MM.1S (cell line): ENCODE data around the gene ZNF335.
"Not testable (repeated sequence)": the region's sequence is repeated elsewhere in the genome, so short reads cannot be mapped to it uniquely, and the experiment has no call there.

Experiments used
- DNase-seq: peaks from one replicate; pipeline ENCODE4 v3.0.0-alpha.2; 2015
- H2AFZ ChIP-seq: fragments of 300-600 bp; sonication (generic); 2 replicates; pipeline ENCODE4 v1.6.0; 2016; ENCODE audit warnings: antibody characterized with exemption, low read length
- H3F3A ChIP-seq: fragments of 300-600 bp; sonication (generic); 2 replicates; pipeline ENCODE4 v1.6.1; 2016; ENCODE audit warnings: mild to moderate bottlenecking, antibody characterized with exemption, low read length, moderate library complexity, mixed read lengths; ENCODE audit not compliant: insufficient read depth
- H3K27ac ChIP-seq: fragments of 300-600 bp; sonication (generic); 2 replicates; pipeline ENCODE4 v1.5.1; 2016; ENCODE audit warnings: mild to moderate bottlenecking, low read length
- H3K27me3 ChIP-seq: fragments of 300-600 bp; sonication (generic); replicated peaks from 2 replicates; pipeline ENCODE4 v1.6.0; 2016; ENCODE audit warnings: low read length; ENCODE audit not compliant: insufficient read depth
- H3K36me3 ChIP-seq: fragments of 300-600 bp; sonication (generic); replicated peaks from 2 replicates; pipeline ENCODE4 v1.6.1; 2016; ENCODE audit warnings: mild to moderate bottlenecking, low read length, mixed read lengths; ENCODE audit not compliant: insufficient read depth
- H3K4me1 ChIP-seq: fragments of 300-600 bp; sonication (generic); 2 replicates; pipeline ENCODE4 v1.6.1; 2016; ENCODE audit warnings: low read length, mixed read lengths
- H3K4me2 ChIP-seq: fragments of 300-600 bp; sonication (generic); 2 replicates; pipeline ENCODE4 v1.6.0; 2016; ENCODE audit warnings: low read depth, low read length
- H3K4me3 ChIP-seq: fragments of 300-600 bp; sonication (generic); 2 replicates; pipeline ENCODE4 v1.5.1; 2016; ENCODE audit warnings: low read length, mixed read lengths
- H3K79me2 ChIP-seq: fragments of 300-600 bp; sonication (generic); 2 replicates; pipeline ENCODE4 v1.6.1; 2016; ENCODE audit warnings: mixed run types, low read length, mixed read lengths
- H3K9ac ChIP-seq: fragments of 300-600 bp; sonication (generic); 2 replicates; pipeline ENCODE4 v1.6.1; 2016; ENCODE audit warnings: low read length, mixed read lengths
- H3K9me2 ChIP-seq: fragments of 300-600 bp; sonication (generic); replicated peaks from 2 replicates; pipeline ENCODE4 v1.6.1; 2016; ENCODE audit warnings: mild to moderate bottlenecking, low read length, mixed read lengths; ENCODE audit not compliant: insufficient read depth
- H3K9me3 ChIP-seq: fragments of 300-600 bp; sonication (generic); replicated peaks from 2 replicates; pipeline ENCODE4 v1.6.1; 2016; ENCODE audit warnings: mild to moderate bottlenecking, low read length, mixed read lengths; ENCODE audit not compliant: insufficient read depth
- H4K20me1 ChIP-seq: fragments of 300-600 bp; sonication (generic); 2 replicates; pipeline ENCODE4 v1.6.1; 2016; ENCODE audit warnings: mild to moderate bottlenecking, low read length, moderate library complexity, mixed read lengths; ENCODE audit not compliant: insufficient read depth
- EZH2 ChIP-seq: fragments of 300-600 bp; sonication (generic); optimal IDR thresholded peaks from 2 replicates; pipeline ENCODE3; 2017; ENCODE audit warnings: low read depth, mild to moderate bottlenecking, antibody characterized with exemption, low read length, mixed read lengths
- EZH2phosphoT487 ChIP-seq: fragments of 300-600 bp; sonication (generic); IDR thresholded peaks from 2 replicates; pipeline ENCODE4 v1.6.1; 2018; ENCODE audit warnings: antibody characterized with exemption, low read length
- TF ChIP-seq, protein P1 (sequence below): fragments of 300-600 bp; sonication (generic); IDR thresholded peaks from 2 replicates; pipeline ENCODE4 v1.5.1; 2016; ENCODE audit warnings: antibody characterized with exemption, low read length, mixed read lengths

The ZNF335 gene

GRCh38 chr20:45994761-45995493 lies 22.9 kb upstream of the ZNF335 start:
- no peak overlapping the region for H3K4me2 ChIP-seq
- H3K4me3 ChIP-seq: no peak overlapping the region
- H3K27ac ChIP-seq: no peak overlapping the region

GRCh38 chr20:45993197-45993951 lies 21.4 kb upstream of the ZNF335 start:
- TF ChIP-seq EZH2: no peak
- TF ChIP-seq, protein P1, sequence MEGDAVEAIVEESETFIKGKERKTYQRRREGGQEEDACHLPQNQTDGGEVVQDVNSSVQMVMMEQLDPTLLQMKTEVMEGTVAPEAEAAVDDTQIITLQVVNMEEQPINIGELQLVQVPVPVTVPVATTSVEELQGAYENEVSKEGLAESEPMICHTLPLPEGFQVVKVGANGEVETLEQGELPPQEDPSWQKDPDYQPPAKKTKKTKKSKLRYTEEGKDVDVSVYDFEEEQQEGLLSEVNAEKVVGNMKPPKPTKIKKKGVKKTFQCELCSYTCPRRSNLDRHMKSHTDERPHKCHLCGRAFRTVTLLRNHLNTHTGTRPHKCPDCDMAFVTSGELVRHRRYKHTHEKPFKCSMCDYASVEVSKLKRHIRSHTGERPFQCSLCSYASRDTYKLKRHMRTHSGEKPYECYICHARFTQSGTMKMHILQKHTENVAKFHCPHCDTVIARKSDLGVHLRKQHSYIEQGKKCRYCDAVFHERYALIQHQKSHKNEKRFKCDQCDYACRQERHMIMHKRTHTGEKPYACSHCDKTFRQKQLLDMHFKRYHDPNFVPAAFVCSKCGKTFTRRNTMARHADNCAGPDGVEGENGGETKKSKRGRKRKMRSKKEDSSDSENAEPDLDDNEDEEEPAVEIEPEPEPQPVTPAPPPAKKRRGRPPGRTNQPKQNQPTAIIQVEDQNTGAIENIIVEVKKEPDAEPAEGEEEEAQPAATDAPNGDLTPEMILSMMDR: no peak
- TF ChIP-seq EZH2phosphoT487: no peak
- Histone ChIP-seq H3K27me3 (peaks cover 10% of the 10 kb centered on the region), H3K4me2 (no peak overlapping the region), H3K4me1 (no peaks in the 10 kb centered on the region), H3F3A (no peaks in the 10 kb centered on the region), H3K79me2 (no peaks in the 10 kb centered on the region), H3K9me2 (no peaks in the 10 kb centered on the region), H3K9ac (no peak overlapping the region), H3K36me3 (no peaks in the 10 kb centered on the region), H3K4me3 (no peak overlapping the region), H2AFZ (no peak overlapping the region), H4K20me1 (no peaks in the 10 kb centered on the region), H3K9me3 (no peaks in the 10 kb centered on the region), H3K27ac (no peak overlapping the region)
- DNase-seq: no peak

More at GRCh38 chr20:45994761-45995493, 22.9 kb upstream of the ZNF335 start:
- H3K79me2 ChIP-seq: no peaks in the 10 kb centered on the region
- H3K9ac ChIP-seq: no peak overlapping the region
- no peak overlapping the region for H2AFZ ChIP-seq
- TF ChIP-seq, protein P1: no peak
- TF ChIP-seq EZH2: no peak
- TF ChIP-seq EZH2phosphoT487: no peak
- H3K9me3 ChIP-seq: no peaks in the 10 kb centered on the region
- peaks cover 13% of the 10 kb centered on the region for H3K27me3 ChIP-seq
- no peak for DNase-seq
- no peaks in the 10 kb centered on the region for H3K9me2 ChIP-seq
- no peaks in the 10 kb centered on the region for H3K36me3 ChIP-seq
- no peaks in the 10 kb centered on the region for H4K20me1 ChIP-seq
- H3K4me1 ChIP-seq: no peaks in the 10 kb centered on the region
- no peaks in the 10 kb centered on the region for H3F3A ChIP-seq

DNA sequence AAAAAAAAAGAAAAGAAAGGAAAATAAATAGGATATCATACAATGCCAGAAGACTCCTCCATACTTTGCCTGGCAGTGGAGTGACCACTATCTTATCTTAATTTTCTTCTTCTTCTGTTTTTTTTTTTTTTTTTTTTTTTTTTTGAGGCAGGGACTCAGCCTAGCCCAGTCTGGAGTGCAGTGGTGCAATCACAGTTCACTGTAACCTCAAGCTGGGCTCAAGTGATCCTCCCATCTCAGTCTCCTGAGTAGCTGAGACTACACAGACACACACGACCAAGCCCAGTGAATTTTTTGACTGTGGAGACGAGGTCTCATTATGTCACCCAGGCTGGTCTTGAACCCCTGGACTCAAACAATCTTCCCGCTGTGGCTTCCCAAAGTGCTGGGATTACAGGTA lies 19.6 kb upstream of the ZNF335 start:
- H3K27ac ChIP-seq: no peak overlapping the region
- H2AFZ ChIP-seq: no peak overlapping the region
- no peaks in the 10 kb centered on the region for H3K79me2 ChIP-seq
- H3K4me3 ChIP-seq: no peak overlapping the region
- no peaks in the 10 kb centered on the region for H4K20me1 ChIP-seq
- no peaks in the 10 kb centered on the region for H3F3A ChIP-seq
- H3K9ac ChIP-seq: no peak overlapping the region
- no peaks in the 10 kb centered on the region for H3K9me2 ChIP-seq
- DNase-seq: no peak
- TF ChIP-seq EZH2 (no peak), EZH2phosphoT487 (no peak)
- TF ChIP-seq, protein P1: no peak
- H3K9me3 ChIP-seq: no peaks in the 10 kb centered on the region
- H3K4me1 ChIP-seq: no peaks in the 10 kb centered on the region
- H3K27me3 ChIP-seq: no peaks in the 10 kb centered on the region; the same call in 1 of the 2 replicates
- no peak overlapping the region for H3K4me2 ChIP-seq
- H3K36me3 ChIP-seq: no peaks in the 10 kb centered on the region

DNA sequence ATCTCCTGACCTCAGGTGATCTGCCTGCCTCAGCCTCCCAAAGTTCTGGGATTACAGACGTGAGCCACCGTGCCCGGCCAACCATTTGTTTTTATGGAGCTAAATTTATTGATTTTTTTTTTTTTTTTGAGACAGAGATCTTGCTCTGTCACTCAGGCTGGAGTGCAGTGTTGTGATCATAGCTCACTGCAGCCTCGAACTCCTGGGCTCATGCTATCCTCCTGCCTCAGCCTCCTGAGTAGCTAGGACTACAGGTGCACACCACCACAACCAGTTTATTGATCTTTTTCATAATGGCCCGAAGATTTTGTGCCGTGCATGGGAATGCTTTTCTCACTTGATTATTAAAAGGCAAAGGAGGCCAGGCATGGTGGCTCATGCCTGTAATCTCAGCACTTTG lies 16.8 kb upstream of the ZNF335 start:
- not testable (repeated sequence) for H3K4me2 ChIP-seq, H3K4me1 ChIP-seq, H3F3A ChIP-seq, H3K79me2 ChIP-seq, H3K9me3 ChIP-seq, H2AFZ ChIP-seq, H3K36me3 ChIP-seq, H3K9me2 ChIP-seq, H3K9ac ChIP-seq, H3K27ac ChIP-seq, H3K4me3 ChIP-seq, H4K20me1 ChIP-seq, H3K27me3 ChIP-seq, DNase-seq
